CD4-positive, alpha-beta T cell treated with Interleukin-6 at 100 ng/mL for 8 hours (primary cell): ENCODE data around the gene NHSL1.

Experiments used
- DNase-seq: peaks from one replicate; pipeline ENCODE4 v3.0.0-alpha.2; 2020; ENCODE audit warnings: mixed read lengths, low spot score

The NHSL1 gene

GRCh38 chr6:138492871-138493270 is 6.4 kb downstream of the NHSL1 start:
- no peak for DNase-seq

GRCh38 chr6:138492113-138492512 is 7.2 kb downstream of the NHSL1 start:
- DNase-seq = no peak

GRCh38 chr6:138491017-138491416 is 8.3 kb downstream of the NHSL1 start:
- no peak for DNase-seq

GRCh38 chr6:138489846-138490245 is 9.4 kb downstream of the NHSL1 start:
- DNase-seq = no peak

GRCh38 chr6:138487102-138487604 is 12.1 kb downstream of the NHSL1 start:
- DNase-seq = no peak

GRCh38 chr6:138486249-138487101 is 12.8 kb downstream of the NHSL1 start:
- no peak for DNase-seq

- DNase-seq = no peak
Observed at GRCh38 chr6:138485586-138486248, 13.6 kb downstream of the NHSL1 start.

- no peak for DNase-seq
Observed at GRCh38 chr6:138485005-138485545, 14.2 kb downstream of the NHSL1 start.

- DNase-seq = no peak
Observed at GRCh38 chr6:138484018-138484731, 15.1 kb downstream of the NHSL1 start.

GRCh38 chr6:138482816-138483215 is 16.5 kb downstream of the NHSL1 start:
- no peak for DNase-seq

- DNase-seq = no peak
Observed at GRCh38 chr6:138480279-138480949, 18.9 kb downstream of the NHSL1 start.

GRCh38 chr6:138477913-138478539 is 21.3 kb downstream of the NHSL1 start:
- DNase-seq = no peak

- DNase-seq = no peak
Observed at GRCh38 chr6:138476116-138476515, 23.2 kb downstream of the NHSL1 start.

- no peak for DNase-seq
Observed at GRCh38 chr6:138473144-138473543, 26.1 kb downstream of the NHSL1 start.

GRCh38 chr6:138468320-138469015 is 30.8 kb downstream of the NHSL1 start:
- no peak for DNase-seq

GRCh38 chr6:138467901-138468300 is 31.4 kb downstream of the NHSL1 start:
- no peak for DNase-seq

- DNase-seq = no peak
Observed at GRCh38 chr6:138465007-138465645, 34.2 kb downstream of the NHSL1 start.

- no peak for DNase-seq
Observed at GRCh38 chr6:138464085-138464484, 35.2 kb downstream of the NHSL1 start.

- DNase-seq = no peak
Observed at GRCh38 chr6:138461647-138462046, 37.6 kb downstream of the NHSL1 start.

GRCh38 chr6:138456401-138456790 is 42.9 kb downstream of the NHSL1 start:
- DNase-seq = no peak
